ENCODE data around the gene EFNB1. TPM values are rescaled to one million over a fixed set of nuclear protein-coding genes. Genes with fewer than 3 reads are reported as not detected.
"Not testable (repeated sequence)": the region's sequence is repeated elsewhere in the genome, so short reads cannot be mapped to it uniquely, and the experiment has no call there.

The EFNB1 gene
- 10 to 100 TPM; 77.9 to 92.2 TPM for total RNA-seq

GRCh38 chrX:68828740-68829581 is at the start of gene EFNB1:
EFNB1 (plus strand) TSS chrX:68829021; CDS start chrX:68829777, 756 bp downstream.
- H3K4me3 ChIP-seq: peak within 1 kb of the TSS; percentile 65
- no peaks in the 10 kb centered on the region for H3K4me1 ChIP-seq
- peak within 1 kb of the TSS; percentile 77 to 86 for H3K9ac ChIP-seq (ENCODE audit: low read depth in 2 of 2, low read length in 2 of 2)
- H3K9me3 ChIP-seq: no peaks in the 10 kb centered on the region
- intact Hi-C loops (cut with DNase I): loop anchor here (5.0 kb wide), 1 partner anchor 453 kb away; no protein-coding TSS in a partner anchor
- no peak for TF ChIP-seq CTCF (IDR thresholded peaks at IDR 0.05)
- no peaks in the 10 kb centered on the region for H3K27me3 ChIP-seq
- DNase-seq: peak; percentile 92
- peak within 1 kb of the TSS; percentile 74 for H3K27ac ChIP-seq
- no peaks in the 10 kb centered on the region for H3K36me3 ChIP-seq

GRCh38 chrX:68781295-68781694 is 47.5 kb upstream of the EFNB1 start:
- H3K27me3 ChIP-seq; DNase-seq; intact Hi-C loops (cut with DNase I); H3K4me1 ChIP-seq; H3K9me3 ChIP-seq; H3K4me3 ChIP-seq; H3K9ac ChIP-seq (ENCODE audit: low read depth in 2 of 2, low read length in 2 of 2); H3K27ac ChIP-seq; H3K36me3 ChIP-seq: not testable (repeated sequence)

GRCh38 chrX:68784816-68785215 is 44.0 kb upstream of the EFNB1 start:
- no peak overlapping the region for H3K27ac ChIP-seq
- H3K27me3 ChIP-seq: no peaks in the 10 kb centered on the region
- no peak for DNase-seq
- H3K4me3 ChIP-seq: no peak overlapping the region
- TF ChIP-seq CTCF (IDR thresholded peaks at IDR 0.05): no peak
- intact Hi-C loops (cut with DNase I): no loop called here
- H3K36me3 ChIP-seq: no peaks in the 10 kb centered on the region
- no peaks in the 10 kb centered on the region for H3K9me3 ChIP-seq
- H3K9ac ChIP-seq (ENCODE audit: low read depth in 2 of 2, low read length in 2 of 2): no peak overlapping the region
- H3K4me1 ChIP-seq: no peaks in the 10 kb centered on the region

- DNase-seq; H3K4me3 ChIP-seq; H3K4me1 ChIP-seq; H3K9me3 ChIP-seq; H3K36me3 ChIP-seq; H3K27ac ChIP-seq; H3K9ac ChIP-seq (ENCODE audit: low read depth in 2 of 2, low read length in 2 of 2); intact Hi-C loops (cut with DNase I); H3K27me3 ChIP-seq: not testable (repeated sequence)
Measured at GRCh38 chrX:68786581-68786980, 42.2 kb upstream of the EFNB1 start.

- TF ChIP-seq CTCF (IDR thresholded peaks at IDR 0.05): no peak
- no peaks in the 10 kb centered on the region for H3K9me3 ChIP-seq
- DNase-seq: no peak
- H3K4me1 ChIP-seq: no peaks in the 10 kb centered on the region
- intact Hi-C loops (cut with DNase I): no loop called here
- no peak overlapping the region for H3K4me3 ChIP-seq
- no peak overlapping the region for H3K27ac ChIP-seq
- H3K27me3 ChIP-seq: no peaks in the 10 kb centered on the region
- H3K9ac ChIP-seq (ENCODE audit: low read depth in 2 of 2, low read length in 2 of 2): no peak overlapping the region
- no peaks in the 10 kb centered on the region for H3K36me3 ChIP-seq
Measured at GRCh38 chrX:68789966-68790365, 38.9 kb upstream of the EFNB1 start.

GRCh38 chrX:68792083-68792482 is 36.7 kb upstream of the EFNB1 start:
- no peak for DNase-seq
- Histone ChIP-seq H3K9me3 (no peaks in the 10 kb centered on the region), H3K9ac (ENCODE audit: low read depth in 2 of 2, low read length in 2 of 2) (no peak overlapping the region), H3K27me3 (no peaks in the 10 kb centered on the region), H3K36me3 (no peaks in the 10 kb centered on the region), H3K4me1 (no peaks in the 10 kb centered on the region), H3K27ac (no peak overlapping the region), H3K4me3 (no peak overlapping the region)
- intact Hi-C loops (cut with DNase I): no loop called here
- TF ChIP-seq CTCF (IDR thresholded peaks at IDR 0.05): no peak

Data from colonic mucosa (tissue), 4 donors.